HCT116 (cell line): ENCODE measurements around the gene APBB2. TPM values are rescaled to one million over a fixed set of nuclear protein-coding genes. Genes with fewer than 3 reads are reported as not detected.
A peak's percentile ranks its signal among the peaks of the same experiment; 100 is the strongest.

Experiments used
- ATAC-seq: fragments of 200-7000 bp; cut with Tn5 transposase; 2 replicates; pipeline ENCODE4 v1.9.1; 2020; ENCODE audit warnings: mild to moderate bottlenecking, moderate library complexity
- BruUV-seq: library from RNA; stranded (reverse); fragments of 400-500 nt; replicated peaks from 2 replicates; lab custom pipeline; 2021; lab: Mats Ljungman, UMichigan
- CTCF ChIA-PET: fragments of 300-600 bp; sonication (Branson Sonifier 250); formaldehyde crosslinking; loops from one replicate; lab custom pipeline; 2021; ENCODE audit warnings: antibody characterized with exemption; lab: Charles Lee
- POLR2A ChIA-PET: fragments of 300-600, 350-600 bp; sonication (Branson Sonifier 250); formaldehyde crosslinking; loops from one replicate; lab custom pipeline; 2021; ENCODE audit warnings: antibody characterized with exemption; lab: Charles Lee
- RAD21 ChIA-PET, 2 experiments: fragments of 300-600 bp; sonication (Branson Sonifier 250); formaldehyde crosslinking; loops; one replicate each; lab custom pipeline; 2023; ENCODE audit warnings: low total read pairs in 2 of 2; ENCODE audit not compliant: uncharacterized antibody in 2 of 2, unreplicated experiment in 2 of 2, low non-redundant PET in 1 of 2; lab: Charles Lee
- DNase-seq: peaks from one replicate; pipeline ENCODE4 v3.0.0-alpha.2; 2010; ENCODE audit warnings: low read depth, low spot score
- H2AFZ ChIP-seq: fragments of 200-600 bp; shearing (Covaris generic), sonication (generic); 2 replicates; pipeline ENCODE4 v1.6.1; 2017; ENCODE audit warnings: low read depth, mixed run types, mixed read lengths, antibody characterized with exemption, low read length; ENCODE audit not compliant: poor library complexity, severe bottlenecking
- H3K27ac ChIP-seq: 2 replicates; pipeline ENCODE4 v1.5.1; 2012; ENCODE audit warnings: low read depth, low read length
- H3K27me3 ChIP-seq: fragments of 200-600 bp; sonication (generic); 2 replicates; pipeline ENCODE4 v1.6.1; 2016; ENCODE audit warnings: mixed run types, low read length, mixed read lengths; ENCODE audit not compliant: insufficient read depth
- H3K36me3 ChIP-seq, 2 experiments: fragments of 200-500 bp in 1 of 2; fragments of 200-600 bp in 1 of 2; sonication (Bioruptor generic) in 1 of 2; sonication (generic) in 1 of 2; 2 replicates each; pipeline versions ENCODE4 v1.5.1 to v1.6.1; 2014 to 2016; ENCODE audit warnings: low read length in 2 of 2, inconsistent platforms in 1 of 2, mixed read lengths in 1 of 2, mixed run types in 1 of 2; ENCODE audit not compliant: insufficient read depth in 2 of 2, control insufficient read depth in 1 of 2
- H3K4me1 ChIP-seq, 2 experiments: fragments of 200-600 bp in 1 of 2; sonication (generic) in 1 of 2; 2 replicates each; pipeline versions ENCODE4 v1.5.1 to v1.6.1; 2012 to 2017; ENCODE audit warnings: low read length in 2 of 2, inconsistent platforms in 1 of 2, mild to moderate bottlenecking in 1 of 2, mixed read lengths in 1 of 2, mixed run types in 1 of 2, moderate library complexity in 1 of 2; ENCODE audit not compliant: insufficient read depth in 2 of 2, control insufficient read depth in 1 of 2
- H3K4me2 ChIP-seq: fragments of 200-600 bp; sonication (generic); 2 replicates; pipeline ENCODE4 v1.6.1; 2017; ENCODE audit warnings: mixed run types, low read length, mixed read lengths
- H3K4me3 ChIP-seq, 2 experiments: fragments of 200-600 bp in 1 of 2; sonication (generic) in 1 of 2; replicated peaks in 1 of 2; 2 replicates each; pipeline ENCODE4 v1.5.1; 2011 to 2016; ENCODE audit warnings: low read length in 2 of 2, control low read depth in 1 of 2, low read depth in 1 of 2, mild to moderate bottlenecking in 1 of 2, mixed read lengths in 1 of 2, mixed run types in 1 of 2
- H3K79me2 ChIP-seq: fragments of 200-600 bp; sonication (generic); 2 replicates; pipeline ENCODE4 v1.6.1; 2017; ENCODE audit warnings: mild to moderate bottlenecking, mixed run types, low read length, moderate library complexity, mixed read lengths; ENCODE audit not compliant: insufficient read depth
- H3K9ac ChIP-seq: fragments of 200-600 bp; sonication (generic); 2 replicates; pipeline ENCODE4 v1.6.1; 2016; ENCODE audit warnings: low read length, mixed read lengths
- H3K9me2 ChIP-seq: fragments of 200-600 bp; sonication (generic), shearing (Covaris generic); 2 replicates; pipeline ENCODE4 v1.6.1; 2017; ENCODE audit warnings: mixed run types, mild to moderate bottlenecking, moderate library complexity; ENCODE audit not compliant: insufficient read depth
- H3K9me3 ChIP-seq, 2 experiments: fragments of 200-500 bp in 1 of 2; fragments of 200-600 bp in 1 of 2; sonication (Bioruptor generic) in 1 of 2; sonication (generic) in 1 of 2; 2 replicates each; pipeline ENCODE4 v1.6.1; 2014 to 2017; ENCODE audit warnings: low read length in 2 of 2, mixed read lengths in 2 of 2, inconsistent platforms in 1 of 2, low read depth in 1 of 2, mild to moderate bottlenecking in 1 of 2, mixed run types in 1 of 2, moderate library complexity in 1 of 2; ENCODE audit not compliant: control insufficient read depth in 1 of 2, insufficient read depth in 1 of 2
- H4K20me1 ChIP-seq: fragments of 200-600 bp; sonication (generic), shearing (Covaris generic); 2 replicates; pipeline ENCODE4 v1.6.1; 2017; ENCODE audit warnings: mixed run types, mild to moderate bottlenecking, moderate library complexity; ENCODE audit not compliant: insufficient read depth
- CBX3 ChIP-seq: IDR thresholded peaks from 2 replicates; pipeline ENCODE4 v1.6.1; 2012; ENCODE audit warnings: low read depth
- CEBPB ChIP-seq: IDR thresholded peaks from 2 replicates; pipeline ENCODE4 v1.6.1; 2012; ENCODE audit warnings: low read depth
- EGR1 ChIP-seq: IDR thresholded peaks from 2 replicates; pipeline ENCODE4 v1.6.1; 2012; ENCODE audit warnings: low read depth
- ELF1 ChIP-seq: IDR thresholded peaks from 2 replicates; pipeline ENCODE4 v1.6.1; 2012; ENCODE audit warnings: low read depth, borderline replicate concordance
- FOSL1 ChIP-seq: IDR thresholded peaks from 2 replicates; pipeline ENCODE4 v1.6.1; 2012; ENCODE audit warnings: low read depth
- JUND ChIP-seq: IDR thresholded peaks from 2 replicates; pipeline ENCODE4 v1.6.1; 2012
- POLR2A ChIP-seq: IDR thresholded peaks from 2 replicates; pipeline ENCODE4 v1.7.0; 2011; ENCODE audit warnings: borderline replicate concordance; ENCODE audit not compliant: insufficient read depth, insufficient read length; ENCODE audit errors: extremely low read depth
- POLR2AphosphoS5 ChIP-seq: IDR thresholded peaks from 2 replicates; pipeline ENCODE4 v1.6.1; 2011; ENCODE audit warnings: mild to moderate bottlenecking, low read depth, low read length, moderate library complexity
- RAD21 ChIP-seq: IDR thresholded peaks from 2 replicates; pipeline ENCODE4 v1.6.1; 2012; ENCODE audit warnings: low read depth, mild to moderate bottlenecking
- TCF7L2 ChIP-seq: IDR thresholded peaks from 2 replicates; pipeline ENCODE4 v1.7.0; 2011; ENCODE audit warnings: borderline replicate concordance, inconsistent platforms; ENCODE audit not compliant: insufficient read depth, insufficient read length; ENCODE audit errors: extremely low read depth
- YY1 ChIP-seq: IDR thresholded peaks from 2 replicates; pipeline ENCODE4 v1.6.1; 2011; ENCODE audit warnings: low read length, low read depth, moderate library complexity, mild to moderate bottlenecking; ENCODE audit not compliant: insufficient replicate concordance; ENCODE audit errors: extremely low read depth
- ZFX ChIP-seq: fragments of 450-650 bp; IDR thresholded peaks from 2 replicates; pipeline ENCODE4 v1.6.1; 2017
- ZNF274 ChIP-seq: fragments of 200-500 bp; sonication (Bioruptor generic); IDR thresholded peaks from 2 replicates; pipeline ENCODE4 v1.6.1; 2014; ENCODE audit warnings: mild to moderate bottlenecking, low read depth, low read length, inconsistent platforms
- intact Hi-C: fragments of 100-400 bp; cut with micrococcal nuclease; formaldehyde crosslinking; loops from 2 replicates; pipeline ENCODE4 v1.10.0; 2022
- total RNA-seq: library from RNA; stranded (reverse); gene quantifications from one replicate; pipeline ENCODE4 v1.2.1, GENCODE V29; 2021; ENCODE audit not compliant: unreplicated experiment
- TF ChIP-seq, protein P1 (sequence below): IDR thresholded peaks from 2 replicates; pipeline ENCODE4 v1.6.1; 2011; ENCODE audit warnings: mild to moderate bottlenecking, low read length, moderate library complexity; ENCODE audit not compliant: insufficient replicate concordance; ENCODE audit errors: extremely low read depth
- TF ChIP-seq, protein P2 (sequence below), 3 experiments: fragments of 200-600 bp in 1 of 3; sonication (generic) in 1 of 3; IDR thresholded peaks in 2 of 3; conservative IDR thresholded peaks in 1 of 3; 2 replicates each; pipeline ENCODE4 v1.5.1; 2012 to 2017; ENCODE audit warnings: low read depth in 2 of 3, low read length in 2 of 3, antibody characterized with exemption in 1 of 3, borderline replicate concordance in 1 of 3, control low read depth in 1 of 3, mild to moderate bottlenecking in 1 of 3, mixed read lengths in 1 of 3, mixed run types in 1 of 3, moderate library complexity in 1 of 3; ENCODE audit not compliant: insufficient read depth in 1 of 3

The APBB2 gene
- total RNA-seq, 1 experiment from 2014 or later: 72.5 TPM

DNA sequence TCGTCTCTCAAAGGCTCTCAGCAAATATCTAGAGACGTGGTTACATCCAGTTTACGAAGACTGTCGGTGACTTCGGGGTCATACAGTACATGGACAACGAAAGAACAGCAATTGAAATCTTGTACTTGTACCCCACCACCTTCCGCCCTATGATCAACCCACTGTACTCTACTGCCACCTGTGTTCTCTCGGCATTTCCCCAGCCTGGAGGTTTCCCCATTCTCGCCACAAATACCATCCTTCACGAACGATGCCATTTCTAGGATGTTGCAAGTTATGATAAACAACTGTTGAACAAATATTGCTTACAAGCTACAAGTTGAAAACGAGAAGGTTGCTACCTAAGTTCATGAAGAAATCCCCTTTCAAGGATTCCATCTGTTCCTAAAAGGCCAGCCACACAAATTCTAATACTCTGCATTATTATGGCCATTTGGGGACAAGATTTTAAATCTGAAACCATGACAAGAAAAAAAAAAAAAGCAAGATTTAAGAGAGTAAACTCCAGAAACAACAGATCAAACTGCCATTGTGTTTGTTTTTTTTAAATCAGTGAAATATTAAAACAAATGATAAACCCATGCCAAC is 1.6 kb downstream of the APBB2 start:
- H2AFZ ChIP-seq: no peak overlapping the region
- no peak overlapping the region; the same call in 1 of the 2 replicates for H3K27ac ChIP-seq

More for the DNA sequence above, 1.6 kb downstream of the APBB2 start:
- H3K4me1 ChIP-seq: peaks cover 48 to 71% of the 10 kb centered on the region in 2 experiments
- ChIA-PET RAD21 (interaction anchor here (0.7 to 0.9 kb wide), 3 partner anchors 52 to 288 kb away, joined by 3 read pairs; no protein-coding TSS in a partner anchor), CTCF (interaction anchor here (0.6 to 2.1 kb wide), 4 partner anchors 232 to 304 kb away, joined by 3 to 7 read pairs (median 3); no protein-coding TSS in a partner anchor)
- TF ChIP-seq YY1: peak; percentile 56
- TF ChIP-seq FOSL1: no peak
- TF ChIP-seq, protein P1, sequence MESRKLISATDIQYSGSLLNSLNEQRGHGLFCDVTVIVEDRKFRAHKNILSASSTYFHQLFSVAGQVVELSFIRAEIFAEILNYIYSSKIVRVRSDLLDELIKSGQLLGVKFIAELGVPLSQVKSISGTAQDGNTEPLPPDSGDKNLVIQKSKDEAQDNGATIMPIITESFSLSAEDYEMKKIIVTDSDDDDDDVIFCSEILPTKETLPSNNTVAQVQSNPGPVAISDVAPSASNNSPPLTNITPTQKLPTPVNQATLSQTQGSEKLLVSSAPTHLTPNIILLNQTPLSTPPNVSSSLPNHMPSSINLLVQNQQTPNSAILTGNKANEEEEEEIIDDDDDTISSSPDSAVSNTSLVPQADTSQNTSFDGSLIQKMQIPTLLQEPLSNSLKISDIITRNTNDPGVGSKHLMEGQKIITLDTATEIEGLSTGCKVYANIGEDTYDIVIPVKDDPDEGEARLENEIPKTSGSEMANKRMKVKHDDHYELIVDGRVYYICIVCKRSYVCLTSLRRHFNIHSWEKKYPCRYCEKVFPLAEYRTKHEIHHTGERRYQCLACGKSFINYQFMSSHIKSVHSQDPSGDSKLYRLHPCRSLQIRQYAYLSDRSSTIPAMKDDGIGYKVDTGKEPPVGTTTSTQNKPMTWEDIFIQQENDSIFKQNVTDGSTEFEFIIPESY: no peak
- TF ChIP-seq ZNF274: no peak
- TF ChIP-seq RAD21: no peak
- TF ChIP-seq ELF1: no peak
- TF ChIP-seq EGR1: no peak
- TF ChIP-seq, protein P2, sequence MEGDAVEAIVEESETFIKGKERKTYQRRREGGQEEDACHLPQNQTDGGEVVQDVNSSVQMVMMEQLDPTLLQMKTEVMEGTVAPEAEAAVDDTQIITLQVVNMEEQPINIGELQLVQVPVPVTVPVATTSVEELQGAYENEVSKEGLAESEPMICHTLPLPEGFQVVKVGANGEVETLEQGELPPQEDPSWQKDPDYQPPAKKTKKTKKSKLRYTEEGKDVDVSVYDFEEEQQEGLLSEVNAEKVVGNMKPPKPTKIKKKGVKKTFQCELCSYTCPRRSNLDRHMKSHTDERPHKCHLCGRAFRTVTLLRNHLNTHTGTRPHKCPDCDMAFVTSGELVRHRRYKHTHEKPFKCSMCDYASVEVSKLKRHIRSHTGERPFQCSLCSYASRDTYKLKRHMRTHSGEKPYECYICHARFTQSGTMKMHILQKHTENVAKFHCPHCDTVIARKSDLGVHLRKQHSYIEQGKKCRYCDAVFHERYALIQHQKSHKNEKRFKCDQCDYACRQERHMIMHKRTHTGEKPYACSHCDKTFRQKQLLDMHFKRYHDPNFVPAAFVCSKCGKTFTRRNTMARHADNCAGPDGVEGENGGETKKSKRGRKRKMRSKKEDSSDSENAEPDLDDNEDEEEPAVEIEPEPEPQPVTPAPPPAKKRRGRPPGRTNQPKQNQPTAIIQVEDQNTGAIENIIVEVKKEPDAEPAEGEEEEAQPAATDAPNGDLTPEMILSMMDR (IDR thresholded peaks at IDR 0.05 in 2 of 3, conservative IDR thresholded peaks at IDR 0.05 in 1 of 3; ENCODE audit: borderline replicate concordance in 1 of 3, insufficient read depth in 1 of 3, low read depth in 2 of 3, low read length in 2 of 3): peak in 2 of 3 experiments; percentile 72 to 74; a peak in 4 of 6 replicates
- no peak for TF ChIP-seq CEBPB
- TF ChIP-seq TCF7L2: no peak
- TF ChIP-seq POLR2AphosphoS5: peak; percentile 41; the same call in 1 of the 2 replicates
- no peak for TF ChIP-seq ZFX
- TF ChIP-seq POLR2A: no peak
- no peak for TF ChIP-seq CBX3
- no peak for TF ChIP-seq JUND
- TF ChIP-seq, all 23 proteins: peak for 3
- no peaks in the 10 kb centered on the region for H3K9me2 ChIP-seq
- no peaks in the 10 kb centered on the region for H3K36me3 ChIP-seq
- TSS peak; percentile 44 for BruUV-seq
- peak overlapping the region; percentile 91 to 92 for H3K4me3 ChIP-seq
- DNase-seq (no peak), ATAC-seq (peak; percentile 28)
- H3K4me2 ChIP-seq: peak overlapping the region; percentile 87
- intact Hi-C loops: loop anchor here (10.0 kb wide), 1 partner anchor 478 kb away; no protein-coding TSS in a partner anchor
- peaks cover 63% of the 10 kb centered on the region for H3K79me2 ChIP-seq
- no peaks in the 10 kb centered on the region for H3K27me3 ChIP-seq
- H4K20me1 ChIP-seq: no peaks in the 10 kb centered on the region
- POLR2A ChIA-PET: interaction anchor here (0.6 to 1.5 kb wide), 2 partner anchors 218 to 232 kb away, joined by 3 to 4 read pairs; no protein-coding TSS in a partner anchor
- no peaks in the 10 kb centered on the region for H3K9me3 ChIP-seq
- peak overlapping the region; percentile 80 for H3K9ac ChIP-seq
